BLaER1 (cell line): ENCODE results near the gene LENEP.
A peak's percentile ranks its signal among the peaks of the same experiment; 100 is the strongest.

Experiments
- H3K27ac ChIP-seq: shearing (Covaris generic); formaldehyde crosslinking; 2 replicates; pipeline ENCODE4 v1.8.1; 2022
- H3K27me3 ChIP-seq: shearing (Covaris generic); formaldehyde crosslinking; 2 replicates; pipeline ENCODE4 v1.8.1; 2022
- H3K36me3 ChIP-seq: shearing (Covaris generic); formaldehyde crosslinking; 2 replicates; pipeline ENCODE4 v1.8.1; 2022
- H3K4me1 ChIP-seq: shearing (Covaris generic); formaldehyde crosslinking; 2 replicates; pipeline ENCODE4 v1.8.1; 2022
- H3K4me2 ChIP-seq: shearing (Covaris generic); formaldehyde crosslinking; 2 replicates; pipeline ENCODE4 v1.8.1; 2022
- H3K4me3 ChIP-seq: shearing (Covaris generic); formaldehyde crosslinking; 2 replicates; pipeline ENCODE4 v1.8.1; 2022
- H3K9ac ChIP-seq: shearing (Covaris generic); formaldehyde crosslinking; 2 replicates; pipeline ENCODE4 v1.8.1; 2022
- H3K9me3 ChIP-seq: shearing (Covaris generic); formaldehyde crosslinking; 2 replicates; pipeline ENCODE4 v1.8.1; 2022
- H4K20me1 ChIP-seq: shearing (Covaris generic); formaldehyde crosslinking; 2 replicates; pipeline ENCODE4 v1.8.1; 2022
- Cebpa-rat ChIP-seq: shearing (Covaris generic); IDR thresholded peaks from 2 replicates; pipeline ENCODE4 v1.8.1; 2022

The LENEP gene

DNA sequence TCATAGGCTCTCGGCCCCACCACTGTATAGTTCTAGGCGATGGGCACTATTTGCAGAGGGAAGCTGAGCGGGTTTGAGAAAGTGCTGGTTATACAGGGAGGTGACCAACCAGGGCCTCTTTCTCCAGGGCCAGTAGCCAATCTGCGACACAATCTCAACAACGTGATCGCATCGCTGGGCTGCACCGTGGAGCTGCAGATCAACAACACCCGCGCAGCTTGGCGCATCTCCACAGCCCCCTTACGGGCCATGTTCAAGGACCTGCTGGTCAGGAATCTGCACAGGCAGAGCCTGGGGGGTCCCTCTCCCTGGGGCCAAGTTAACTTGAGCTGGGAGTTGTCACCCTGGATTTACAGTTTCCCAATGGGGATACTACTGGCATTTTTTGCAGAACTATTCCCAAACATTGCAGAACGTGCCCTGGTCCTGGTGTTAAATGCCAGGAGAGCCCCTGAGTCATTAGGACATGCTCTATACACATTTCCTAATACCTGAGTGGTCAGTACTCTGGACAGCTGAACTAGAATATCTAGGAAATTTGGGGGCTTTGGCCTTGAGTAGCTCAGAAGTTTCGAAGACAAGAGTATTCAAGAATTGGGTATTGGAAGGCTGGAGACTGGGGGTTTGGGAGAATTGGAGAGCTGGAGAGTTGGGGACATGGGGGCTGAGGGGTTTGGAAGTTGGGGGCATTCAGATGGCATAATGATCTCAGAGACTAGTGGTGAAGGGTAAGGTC is 47.1 kb downstream of the LENEP start:
- peak overlapping the region; percentile 56 for H3K4me2 ChIP-seq

DNA sequence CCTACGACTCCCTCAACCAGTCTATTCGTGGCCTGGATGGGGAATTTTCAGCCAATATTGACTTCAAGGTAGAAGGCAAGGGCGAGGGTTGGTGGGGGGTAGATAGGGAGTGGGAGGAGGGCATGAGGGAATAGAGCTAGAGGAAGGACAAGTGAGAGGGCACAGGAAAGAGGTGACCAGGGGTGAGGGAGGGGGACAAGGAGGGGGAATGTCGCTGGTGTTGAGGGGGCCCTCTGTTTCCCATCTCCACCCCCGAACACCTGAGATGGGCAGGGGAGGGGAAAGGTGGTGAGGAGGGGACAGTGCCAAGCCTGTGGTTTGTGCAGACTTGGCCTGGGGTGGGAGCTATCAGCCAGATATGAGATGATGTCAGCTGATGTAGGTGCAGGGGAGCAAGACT is 49.4 kb downstream of the LENEP start:
- TF ChIP-seq Cebpa-rat, result no peak
- Histone ChIP-seq H3K27me3 (no peaks in the 10 kb centered on the region), H3K4me3 (no peak overlapping the region), H3K36me3 (no peaks in the 10 kb centered on the region), H3K4me1 (peaks cover 67% of the 10 kb centered on the region), H4K20me1 (no peaks in the 10 kb centered on the region), H3K4me2 (peak overlapping the region; percentile 59), H3K9ac (no peak overlapping the region), H3K9me3 (no peaks in the 10 kb centered on the region), H3K27ac (no peak overlapping the region)

More for the DNA sequence above, 47.1 kb downstream of the LENEP start:
- no peak overlapping the region for H3K27ac ChIP-seq
- H3K36me3 ChIP-seq, result no peaks in the 10 kb centered on the region
- H3K4me3 ChIP-seq, result no peak overlapping the region
- peaks cover 67% of the 10 kb centered on the region for H3K4me1 ChIP-seq
- H4K20me1 ChIP-seq, result no peaks in the 10 kb centered on the region
- no peak overlapping the region for H3K9ac ChIP-seq
- no peaks in the 10 kb centered on the region for H3K9me3 ChIP-seq
- H3K27me3 ChIP-seq, result no peaks in the 10 kb centered on the region
- TF ChIP-seq Cebpa-rat, result no peak

GRCh38 chr1:155043301-155043702 is 49.9 kb downstream of the LENEP start:
- Histone ChIP-seq H3K4me3 (no peak overlapping the region), H3K27ac (no peak overlapping the region), H3K36me3 (no peaks in the 10 kb centered on the region), H3K4me1 (peaks cover 66% of the 10 kb centered on the region), H3K27me3 (no peaks in the 10 kb centered on the region), H3K9ac (no peak overlapping the region), H3K9me3 (no peaks in the 10 kb centered on the region), H4K20me1 (no peaks in the 10 kb centered on the region), H3K4me2 (peak overlapping the region; percentile 59)
- no peak for TF ChIP-seq Cebpa-rat

DNA sequence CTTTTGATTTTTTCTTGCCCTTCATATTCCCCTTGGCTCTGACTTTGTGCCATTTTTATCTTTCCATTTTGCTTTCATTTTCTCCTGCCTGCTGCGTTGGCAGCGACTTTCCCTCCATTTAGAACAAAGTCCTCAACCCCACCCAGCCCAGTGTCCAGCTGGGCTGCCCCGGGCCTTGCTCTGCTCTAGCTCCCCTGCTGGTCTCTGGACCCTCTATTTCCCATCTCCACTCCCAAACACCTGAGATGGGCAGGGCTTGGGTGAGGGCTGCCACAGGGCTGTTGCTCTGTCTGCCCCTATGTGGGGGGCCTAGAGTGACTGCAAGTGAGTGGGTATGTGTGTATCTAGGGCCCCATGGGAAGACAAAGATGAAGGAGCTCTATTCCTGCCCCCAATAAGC is 50.4 kb downstream of the LENEP start:
- Histone ChIP-seq H3K4me2 (peak overlapping the region; percentile 59), H3K4me3 (no peak overlapping the region), H3K4me1 (peaks cover 61% of the 10 kb centered on the region), H3K36me3 (no peaks in the 10 kb centered on the region), H3K27ac (no peak overlapping the region), H3K9me3 (no peaks in the 10 kb centered on the region), H4K20me1 (no peaks in the 10 kb centered on the region), H3K9ac (no peak overlapping the region), H3K27me3 (no peaks in the 10 kb centered on the region)
- no peak for TF ChIP-seq Cebpa-rat
